HG02885 (cell line): ENCODE data around the gene INPP5J.
"Not testable (repeated sequence)": the region's sequence is repeated elsewhere in the genome, so short reads cannot be mapped to it uniquely, and the experiment has no call there.

Source experiments
- ATAC-seq: cut with Tn5 transposase; IDR thresholded peaks from one replicate; pipeline ENCODE4 v1.9.1; 2021; ENCODE audit warnings: mild to moderate bottlenecking; ENCODE audit not compliant: unreplicated experiment, poor library complexity

INPP5J gene

DNA sequence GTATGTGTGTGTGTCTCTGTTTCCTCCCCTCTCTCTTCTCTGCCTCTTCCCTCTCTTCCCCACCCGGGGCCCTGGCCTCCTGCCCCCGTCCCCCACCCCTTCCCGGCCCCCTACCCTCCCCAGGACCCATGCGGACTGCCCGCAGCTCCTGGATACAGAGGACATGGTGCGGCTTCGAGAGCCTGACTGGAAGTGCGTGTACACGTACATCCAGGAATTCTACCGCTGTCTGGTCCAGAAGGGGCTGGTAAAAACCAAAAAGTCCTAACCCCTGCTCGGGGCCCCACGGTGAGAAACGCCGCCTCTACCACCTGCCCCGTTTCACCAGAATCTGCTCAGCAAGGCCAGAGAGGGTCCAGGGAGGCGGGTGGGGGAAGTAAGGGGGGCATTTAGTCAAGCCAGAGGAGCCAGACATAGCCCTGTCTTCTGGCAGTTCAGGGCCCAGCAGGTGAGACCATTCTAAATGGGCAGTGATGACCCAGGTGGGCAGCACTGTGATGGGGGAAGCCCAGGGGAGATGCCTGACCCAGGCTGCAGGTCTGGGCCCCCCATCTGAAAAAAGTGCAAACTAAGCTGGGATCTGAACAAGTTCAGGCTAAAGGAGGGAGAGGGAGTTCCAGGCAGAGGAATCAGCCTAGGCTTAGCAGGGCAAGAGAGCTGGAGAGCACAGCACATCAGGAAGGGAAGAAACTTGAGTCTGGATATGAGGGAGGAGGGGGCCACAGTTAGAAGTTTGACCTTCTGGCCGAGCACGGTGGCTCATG is 21.8 kb upstream of the INPP5J start:
- no peak for ATAC-seq

GRCh38 chr22:31102441-31103081 is 20.2 kb upstream of the INPP5J start:
- ATAC-seq = no peak

DNA sequence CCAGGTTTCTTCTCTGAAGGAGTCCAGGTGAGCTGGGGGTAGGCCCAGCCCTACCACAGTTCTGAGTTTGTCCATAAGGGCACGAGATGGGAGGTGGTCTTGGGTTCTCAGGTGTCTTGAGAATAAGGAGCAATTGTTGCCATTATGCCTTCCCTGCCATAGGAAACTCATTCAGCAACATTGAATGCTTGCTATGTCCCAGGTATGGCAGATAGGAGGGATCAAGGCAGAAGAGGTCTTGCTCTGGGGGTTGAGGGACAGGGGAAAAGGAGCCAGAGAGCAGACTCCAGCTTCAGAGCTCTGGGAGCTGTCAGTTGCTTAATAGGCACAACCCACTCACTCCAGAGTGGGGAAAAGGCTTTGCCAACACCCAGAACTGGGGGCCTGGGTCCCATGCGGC is 19.7 kb upstream of the INPP5J start:
- ATAC-seq = no peak

- no peak for ATAC-seq
Observed at GRCh38 chr22:31103899-31104694, 18.7 kb upstream of the INPP5J start.

DNA sequence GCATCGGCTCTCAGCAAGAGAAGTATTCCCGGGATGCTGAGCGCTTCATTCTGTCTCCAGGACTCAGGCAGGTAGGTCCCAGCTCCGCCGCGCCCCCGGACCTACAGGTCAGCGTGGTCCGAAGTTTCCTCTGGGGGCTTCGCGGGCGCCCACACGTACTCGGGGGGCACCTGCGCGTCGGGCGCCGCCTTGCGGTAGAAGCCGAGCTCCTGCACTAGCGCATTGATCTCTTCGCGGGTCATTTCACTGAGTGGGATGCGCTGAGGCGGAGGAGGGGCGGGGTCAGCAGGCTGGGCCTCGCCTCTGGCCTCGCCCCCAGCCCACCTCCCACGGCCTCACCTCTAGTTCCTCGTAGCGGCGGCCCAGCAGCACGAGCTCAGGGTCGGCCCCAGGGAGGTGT is 17.9 kb upstream of the INPP5J start:
- ATAC-seq = no peak

GRCh38 chr22:31105282-31105929 is 17.4 kb upstream of the INPP5J start:
- ATAC-seq = no peak

DNA sequence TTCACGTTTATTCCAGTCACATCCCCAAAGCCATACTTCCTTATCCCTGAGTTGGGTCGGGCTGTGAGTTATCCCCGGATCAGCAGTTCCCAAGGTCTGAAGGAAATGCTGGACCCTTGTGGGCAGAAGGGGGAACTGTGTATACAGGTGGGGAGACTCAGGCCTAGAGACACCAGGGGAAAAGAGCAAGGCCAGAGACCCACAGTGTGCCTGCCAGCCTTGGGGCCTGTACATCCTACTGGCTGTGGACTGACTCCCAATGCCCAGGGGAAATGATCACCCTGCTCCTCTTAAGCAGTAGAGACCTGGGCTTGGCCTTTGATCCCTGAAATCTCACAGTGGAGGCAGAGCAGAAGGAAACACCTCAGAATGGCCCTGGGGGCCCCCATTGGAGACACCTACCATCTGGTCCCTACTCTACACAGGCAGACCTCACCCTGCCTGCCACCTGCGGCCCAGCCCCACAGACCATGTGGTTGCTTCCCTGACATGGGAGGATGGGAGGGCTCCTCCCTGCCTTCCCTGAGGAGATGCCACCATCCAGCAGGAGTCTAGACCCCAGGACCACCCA is 16.7 kb upstream of the INPP5J start:
- no peak for ATAC-seq

GRCh38 chr22:31106731-31107177 is 16.0 kb upstream of the INPP5J start:
- no peak for ATAC-seq

GRCh38 chr22:31107178-31107893 is 15.4 kb upstream of the INPP5J start, which contains the start of gene SELENOM:
SELENOM (minus strand) TSS chr22:31107568; CDS start chr22:31107505, 63 bp downstream.
- ATAC-seq = peak; percentile 86

DNA sequence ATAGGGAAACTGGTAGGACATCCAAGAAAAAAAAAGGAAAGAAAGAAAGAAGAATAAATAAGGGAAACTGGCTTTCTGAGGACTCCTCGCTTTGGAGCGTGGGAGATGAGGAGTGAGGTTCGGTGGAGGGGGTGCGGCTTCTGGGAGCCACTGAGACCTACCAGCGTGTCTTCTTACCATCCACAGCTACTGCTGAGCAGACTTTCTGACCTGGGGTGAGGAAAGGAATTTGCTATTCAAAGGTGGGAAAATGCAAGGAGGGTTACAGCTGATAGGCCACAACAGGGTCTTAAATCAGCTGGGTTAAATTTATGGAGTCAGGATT is 14.9 kb upstream of the INPP5J start:
- peak; percentile 26 for ATAC-seq

DNA sequence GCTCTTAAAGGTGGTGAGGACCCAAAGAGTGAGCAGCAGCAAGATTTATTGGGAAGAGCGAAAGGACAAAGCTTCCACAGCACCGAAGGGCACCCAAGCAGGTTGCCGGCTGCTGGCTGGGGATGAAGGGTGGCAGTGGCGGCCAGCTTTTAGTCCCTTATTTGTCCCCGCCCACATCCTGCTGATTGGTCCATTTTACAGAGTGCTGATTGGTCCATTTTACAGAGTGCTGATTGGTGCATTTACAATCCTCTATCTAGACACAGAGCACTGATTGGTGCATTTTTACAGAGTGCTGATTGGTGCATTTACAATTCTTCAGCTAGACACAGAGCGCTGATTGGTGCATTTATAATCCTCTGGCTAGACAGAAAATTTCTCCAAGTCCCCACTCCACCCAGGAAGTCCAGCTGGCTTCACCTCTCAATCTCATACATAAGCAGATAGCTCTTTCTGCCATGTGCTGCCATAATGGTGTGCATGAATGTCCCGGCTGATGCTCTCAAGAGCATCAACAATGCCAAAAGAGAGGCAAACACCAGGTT is 10.1 kb upstream of the INPP5J start:
- ATAC-seq = not testable (repeated sequence)

- ATAC-seq = no peak
Observed at GRCh38 chr22:31118046-31118820, 4.5 kb upstream of the INPP5J start.

GRCh38 chr22:31119026-31119717 is 3.6 kb upstream of the INPP5J start:
- no peak for ATAC-seq

- no peak for ATAC-seq
Observed at GRCh38 chr22:31120230-31120629, 2.5 kb upstream of the INPP5J start.

- no peak for ATAC-seq
Observed at GRCh38 chr22:31120642-31121041, 2.1 kb upstream of the INPP5J start.

- ATAC-seq = no peak
Observed at GRCh38 chr22:31121403-31121802, 1.4 kb upstream of the INPP5J start.

GRCh38 chr22:31122196-31122531 is 602 bp upstream of the INPP5J start:
- no peak for ATAC-seq

GRCh38 chr22:31123292-31123602 is 481 bp downstream of the INPP5J start:
- no peak for ATAC-seq
